ENCODE measurements around the gene CEP70. TPM values are rescaled to one million over a fixed set of nuclear protein-coding genes. Genes with fewer than 3 reads are reported as not detected.

Gene CEP70
- total RNA-seq, 1 donor from 2014 or later: 6.5 TPM

DNA sequence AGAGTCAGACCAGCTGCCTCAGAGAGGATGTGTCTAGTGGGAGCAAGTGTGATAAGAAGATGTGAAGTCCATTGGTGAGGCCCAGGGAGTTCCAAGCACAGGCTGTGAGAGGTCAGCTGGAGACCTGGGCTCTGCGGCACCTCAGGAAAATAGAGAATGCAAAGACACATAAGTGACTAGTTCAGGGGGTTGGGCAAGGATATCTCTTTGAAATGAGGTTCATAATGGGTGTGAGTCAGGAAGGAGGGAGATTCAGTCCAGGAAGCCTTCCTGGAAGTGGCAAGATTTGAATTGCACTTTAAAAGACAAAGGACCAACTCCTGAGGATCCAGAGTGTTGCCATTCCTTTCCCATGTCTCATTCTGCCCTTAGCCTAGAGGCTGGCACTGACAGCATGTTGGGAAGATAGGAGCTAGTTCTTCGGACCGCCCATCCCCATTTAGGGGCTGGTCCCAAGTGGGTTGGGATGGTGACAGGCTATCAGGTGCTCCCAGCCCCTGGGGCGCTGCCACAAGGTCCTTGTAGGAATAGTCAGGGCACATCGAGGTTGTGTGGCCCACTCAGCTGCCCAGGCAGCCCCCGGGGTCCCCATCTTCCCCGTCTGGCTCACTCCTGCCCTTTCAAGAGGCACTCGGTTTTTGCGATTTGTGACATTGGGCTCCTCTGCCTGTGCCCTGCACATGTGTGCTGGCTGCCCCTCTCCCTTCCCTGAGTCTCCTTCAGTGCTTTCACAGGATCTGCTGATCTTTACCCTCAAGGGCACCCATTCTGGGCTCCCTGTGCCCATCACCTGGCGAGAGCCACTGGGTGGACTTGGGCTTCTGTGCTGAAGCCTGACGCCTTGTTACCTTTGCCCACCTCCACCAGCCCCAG, 136.0 kb downstream of the CEP70 start:
- Histone ChIP-seq H3K9me3 (ENCODE audit: insufficient read depth, low read depth, low read length) (no peaks in the 10 kb centered on the region), H3K9ac (ENCODE audit: low read length) (no peak overlapping the region), H3K4me3 (ENCODE audit: insufficient read depth, low read depth, low read length) (no peak overlapping the region), H3K36me3 (ENCODE audit: insufficient read depth, low read length) (no peaks in the 10 kb centered on the region), H3K4me1 (ENCODE audit: insufficient read depth, low read length) (no peaks in the 10 kb centered on the region), H2AFZ (ENCODE audit: low read depth, low read length) (no peak overlapping the region), H3K79me2 (ENCODE audit: insufficient read depth, low read length) (no peaks in the 10 kb centered on the region), H3K27me3 (ENCODE audit: insufficient read depth, low read length) (no peaks in the 10 kb centered on the region), H4K20me1 (ENCODE audit: insufficient read depth, low read length) (no peaks in the 10 kb centered on the region), H3K27ac (ENCODE audit: low read depth, low read length) (no peak overlapping the region), H3K4me2 (ENCODE audit: low read length) (no peak overlapping the region)
- FAIRE-seq (no peak), DNase-seq (ENCODE audit: low read depth) (no peak)
- H3K36me3 Mint-ChIP-seq (ENCODE audit: low read depth, unreplicated experiment): peaks cover 18% of the 10 kb centered on the region
- H3K4me1 Mint-ChIP-seq (ENCODE audit: low read depth, unreplicated experiment): peaks cover 4% of the 10 kb centered on the region
- no peak overlapping the region for H3K4me3 Mint-ChIP-seq (ENCODE audit: unreplicated experiment)
- no peak for TF ChIP-seq EZH2 (IDR thresholded peaks at IDR 0.05; ENCODE audit: insufficient read depth, low read length)
- TF ChIP-seq, protein P1, sequence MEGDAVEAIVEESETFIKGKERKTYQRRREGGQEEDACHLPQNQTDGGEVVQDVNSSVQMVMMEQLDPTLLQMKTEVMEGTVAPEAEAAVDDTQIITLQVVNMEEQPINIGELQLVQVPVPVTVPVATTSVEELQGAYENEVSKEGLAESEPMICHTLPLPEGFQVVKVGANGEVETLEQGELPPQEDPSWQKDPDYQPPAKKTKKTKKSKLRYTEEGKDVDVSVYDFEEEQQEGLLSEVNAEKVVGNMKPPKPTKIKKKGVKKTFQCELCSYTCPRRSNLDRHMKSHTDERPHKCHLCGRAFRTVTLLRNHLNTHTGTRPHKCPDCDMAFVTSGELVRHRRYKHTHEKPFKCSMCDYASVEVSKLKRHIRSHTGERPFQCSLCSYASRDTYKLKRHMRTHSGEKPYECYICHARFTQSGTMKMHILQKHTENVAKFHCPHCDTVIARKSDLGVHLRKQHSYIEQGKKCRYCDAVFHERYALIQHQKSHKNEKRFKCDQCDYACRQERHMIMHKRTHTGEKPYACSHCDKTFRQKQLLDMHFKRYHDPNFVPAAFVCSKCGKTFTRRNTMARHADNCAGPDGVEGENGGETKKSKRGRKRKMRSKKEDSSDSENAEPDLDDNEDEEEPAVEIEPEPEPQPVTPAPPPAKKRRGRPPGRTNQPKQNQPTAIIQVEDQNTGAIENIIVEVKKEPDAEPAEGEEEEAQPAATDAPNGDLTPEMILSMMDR (IDR thresholded peaks at IDR 0.05; ENCODE audit: insufficient read depth, low read depth, low read length): no peak
- H3K27me3 Mint-ChIP-seq (ENCODE audit: low read depth, unreplicated experiment): peaks cover 6% of the 10 kb centered on the region
- H3K27ac Mint-ChIP-seq (ENCODE audit: unreplicated experiment): no peak overlapping the region
- H3K9me3 Mint-ChIP-seq (ENCODE audit: unreplicated experiment): no peaks in the 10 kb centered on the region

DNA sequence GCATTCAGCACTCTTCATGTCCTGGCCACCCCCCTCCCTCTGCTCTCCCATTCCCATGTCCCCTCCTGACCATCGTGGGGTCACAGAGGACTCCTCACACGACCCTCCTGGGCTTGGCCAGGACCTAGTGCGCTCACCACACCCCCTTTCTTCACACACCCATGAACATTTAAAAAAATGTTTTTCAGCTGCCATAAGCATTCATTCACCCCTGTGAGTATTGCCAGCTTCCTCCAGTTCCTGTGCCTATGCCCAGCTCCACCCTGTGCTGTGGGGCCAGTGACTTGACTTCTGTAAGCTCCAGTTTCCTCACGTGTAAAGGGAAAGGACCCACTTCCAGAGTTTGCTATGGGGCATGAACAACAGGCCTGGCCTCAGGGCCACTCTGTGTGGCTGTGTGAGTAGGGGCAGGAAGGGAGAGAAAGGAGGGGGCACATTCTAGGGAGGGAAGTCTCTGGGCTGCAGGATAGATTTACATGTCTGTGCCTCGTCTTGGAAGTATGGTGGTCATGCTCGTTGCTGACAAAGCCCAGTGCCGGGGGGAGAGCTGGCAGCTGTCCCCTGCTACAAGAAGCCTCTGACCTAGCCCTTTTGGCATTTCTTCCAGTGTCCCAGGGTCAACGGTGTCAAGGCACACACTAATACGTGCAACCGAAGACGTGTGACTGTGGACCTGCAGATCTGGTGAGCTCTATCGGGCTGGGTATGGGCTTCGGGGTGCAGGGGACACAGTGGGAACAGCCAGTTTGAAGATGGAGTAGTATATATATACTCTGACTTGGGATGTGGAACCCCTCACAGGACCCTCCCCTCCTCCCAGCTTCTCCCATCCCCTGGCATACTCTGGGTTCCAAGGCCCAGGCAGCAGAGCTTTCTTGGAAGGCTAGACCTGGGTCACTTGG, 136.8 kb downstream of the CEP70 start:
- FAIRE-seq (no peak), DNase-seq (ENCODE audit: low read depth) (no peak)
- H2AFZ ChIP-seq (ENCODE audit: low read depth, low read length): no peak overlapping the region
- Mint-ChIP-seq H3K4me3 (ENCODE audit: unreplicated experiment) (peak overlapping the region; percentile 8), H3K36me3 (ENCODE audit: low read depth, unreplicated experiment) (peaks cover 18% of the 10 kb centered on the region), H3K4me1 (ENCODE audit: low read depth, unreplicated experiment) (peaks cover 6% of the 10 kb centered on the region), H3K9me3 (ENCODE audit: unreplicated experiment) (peaks cover 2% of the 10 kb centered on the region), H3K27ac (ENCODE audit: unreplicated experiment) (no peak overlapping the region), H3K27me3 (ENCODE audit: low read depth, unreplicated experiment) (peaks cover 10% of the 10 kb centered on the region)
- no peak overlapping the region for H3K4me2 ChIP-seq (ENCODE audit: low read length)
- H4K20me1 ChIP-seq (ENCODE audit: insufficient read depth, low read length): no peaks in the 10 kb centered on the region
- no peaks in the 10 kb centered on the region for H3K9me3 ChIP-seq (ENCODE audit: insufficient read depth, low read depth, low read length)
- H3K4me3 ChIP-seq (ENCODE audit: insufficient read depth, low read depth, low read length): no peak overlapping the region
- H3K79me2 ChIP-seq (ENCODE audit: insufficient read depth, low read length): no peaks in the 10 kb centered on the region
- H3K36me3 ChIP-seq (ENCODE audit: insufficient read depth, low read length): no peaks in the 10 kb centered on the region
- H3K4me1 ChIP-seq (ENCODE audit: insufficient read depth, low read length): no peaks in the 10 kb centered on the region
- no peaks in the 10 kb centered on the region for H3K27me3 ChIP-seq (ENCODE audit: insufficient read depth, low read length)
- no peak overlapping the region for H3K9ac ChIP-seq (ENCODE audit: low read length)
- H3K27ac ChIP-seq (ENCODE audit: low read depth, low read length): no peak overlapping the region
- TF ChIP-seq, protein P1 (IDR thresholded peaks at IDR 0.05; ENCODE audit: insufficient read depth, low read depth, low read length): no peak
- no peak for TF ChIP-seq EZH2 (IDR thresholded peaks at IDR 0.05; ENCODE audit: insufficient read depth, low read length)
